SKM-1 treated with dmso at 0.1 percent for 144 hours (cell line): ENCODE results near the gene CFH.
"Not testable (repeated sequence)": the region's sequence is repeated elsewhere in the genome, so short reads cannot be mapped to it uniquely, and the experiment has no call there.

ENCODE experiments used
- DNase-seq: peaks from one replicate; lab custom pipeline; 2025; ENCODE audit not compliant: unreplicated experiment; lab: John Stamatoyannopoulos, UW

Gene CFH

GRCh38 chr1:196651637-196652215 lies at the start of gene CFH:
CFH (plus strand) TSS chr1:196652043; CDS start chr1:196652118, 75 bp downstream.
- DNase-seq = peak; percentile 24

- DNase-seq = no peak
Observed at GRCh38 chr1:196603651-196604050, 48.2 kb upstream of the CFH start.

- no peak for DNase-seq
Observed at GRCh38 chr1:196607981-196608380, 43.9 kb upstream of the CFH start.

GRCh38 chr1:196608390-196609369 lies 43.2 kb upstream of the CFH start, which contains the start of gene KCNT2:
KCNT2 (minus strand) TSS chr1:196608440; CDS start chr1:196608309, 131 bp downstream.
- no peak for DNase-seq

- DNase-seq = no peak
Observed at GRCh38 chr1:196609370-196609737, 42.5 kb upstream of the CFH start.

- no peak for DNase-seq
Observed at GRCh38 chr1:196611873-196612272, 40.0 kb upstream of the CFH start.

GRCh38 chr1:196619721-196620120 lies 32.1 kb upstream of the CFH start:
- no peak for DNase-seq

- DNase-seq = no peak
Observed at GRCh38 chr1:196623079-196623478, 28.8 kb upstream of the CFH start.

- DNase-seq = no peak
Observed at GRCh38 chr1:196628838-196629237, 23.0 kb upstream of the CFH start.

- no peak for DNase-seq
Observed at GRCh38 chr1:196637606-196638005, 14.2 kb upstream of the CFH start.

- no peak for DNase-seq
Observed at GRCh38 chr1:196638466-196638865, 13.4 kb upstream of the CFH start.

- not testable (repeated sequence) for DNase-seq
Observed at GRCh38 chr1:196639291-196639690, 12.6 kb upstream of the CFH start.

GRCh38 chr1:196640976-196641375 lies 10.9 kb upstream of the CFH start:
- DNase-seq = no peak

- DNase-seq = no peak
Observed at GRCh38 chr1:196649990-196650389, 1.9 kb upstream of the CFH start.

GRCh38 chr1:196650403-196650802 lies 1.4 kb upstream of the CFH start:
- no peak for DNase-seq

- DNase-seq = no peak
Observed at GRCh38 chr1:196651079-196651478, 764 bp upstream of the CFH start.

GRCh38 chr1:196654271-196654670 lies 2.4 kb downstream of the CFH start:
- no peak for DNase-seq

- DNase-seq = no peak
Observed at GRCh38 chr1:196655071-196655470, 3.2 kb downstream of the CFH start.

- DNase-seq = no peak
Observed at GRCh38 chr1:196655494-196655893, 3.7 kb downstream of the CFH start.

GRCh38 chr1:196659471-196659870 lies 7.6 kb downstream of the CFH start:
- DNase-seq = no peak

- DNase-seq = no peak
Observed at GRCh38 chr1:196660272-196660671, 8.4 kb downstream of the CFH start.

- DNase-seq = peak; percentile 59
Observed at GRCh38 chr1:196660852-196661251, 9.0 kb downstream of the CFH start.
